ENCODE data around the gene TCEAL2. TPM values are rescaled to one million over a fixed set of nuclear protein-coding genes. Genes with fewer than 3 reads are reported as not detected.

TCEAL2 gene
- total RNA-seq, 1 donor from 2014 or later = 3.8 TPM

- no peak for DNase-seq (ENCODE audit: low read depth)
- no peaks in the 10 kb centered on the region for H3K27me3 ChIP-seq (ENCODE audit: control insufficient read depth, insufficient read depth, low read length)
- H3K36me3 ChIP-seq (ENCODE audit: control insufficient read depth, insufficient read depth, low read length) = no peaks in the 10 kb centered on the region
- H3K4me3 ChIP-seq (ENCODE audit: low read depth, low read length) = peak overlapping the region; percentile 38
- TF ChIP-seq CTCF (IDR thresholded peaks at IDR 0.05; ENCODE audit: insufficient read depth, low read length, poor library complexity, severe bottlenecking) = no peak
Observed at GRCh38 chrX:102154900-102155805, 29.7 kb downstream of the TCEAL2 start.

- Histone ChIP-seq H3K27me3 (ENCODE audit: control insufficient read depth, insufficient read depth, low read length) (no peaks in the 10 kb centered on the region), H3K36me3 (ENCODE audit: control insufficient read depth, insufficient read depth, low read length) (no peaks in the 10 kb centered on the region), H3K4me3 (ENCODE audit: low read depth, low read length) (peak within 1 kb of the TSS; percentile 38)
- DNase-seq (ENCODE audit: low read depth) = peak; percentile 37
- no peak for TF ChIP-seq CTCF (IDR thresholded peaks at IDR 0.05; ENCODE audit: insufficient read depth, low read length, poor library complexity, severe bottlenecking)
Observed at GRCh38 chrX:102155806-102156179, 30.3 kb downstream of the TCEAL2 start, which contains the start of gene BEX5. BEX5 (minus strand) TSS chrX:102155977; CDS start chrX:102154265, 1,712 bp downstream.

Other genes starting within 250 kb of the TCEAL2 start
- 2.4 and 2.8 TPM in 2 replicates for gene ZMAT1, start 193.7 kb upstream of the TCEAL2 start, total RNA-seq
- not detected in 2 replicates for gene TCEAL6, start 16.8 kb downstream of the TCEAL2 start, total RNA-seq
- 4.2 and 7.2 TPM in 2 replicates for gene BEX5, start 30.3 kb downstream of the TCEAL2 start, total RNA-seq
- gene TCP11X1, start 89.6 kb downstream of the TCEAL2 start, total RNA-seq = 0.34 TPM in 1 of 2 replicates, not detected in the other
- gene NXF2, start 121.5 kb downstream of the TCEAL2 start, total RNA-seq = not detected in 2 replicates